Breast epithelium (tissue), 4 donors: ENCODE data around the gene MINDY3. TPM values are rescaled to one million over a fixed set of nuclear protein-coding genes. Genes with fewer than 3 reads are reported as not detected.

Experiments
- DNase-seq, 2 donors: peaks; one replicate each; pipeline ENCODE4 v3.0.0-alpha.2; 2019; ENCODE audit warnings: low spot score in 2 of 2
- H3K27ac ChIP-seq, 2 donors: fragments of 200-600 bp; sonication (generic) in 1 of 2; one replicate each; pipeline ENCODE4 v1.5.1; 2016 to 2019; ENCODE audit warnings: mild to moderate bottlenecking in 1 of 2
- H3K27me3 ChIP-seq, 2 donors: fragments of 200-600 bp; sonication (generic) in 1 of 2; one replicate each; pipeline versions ENCODE4 v1.5.1 to v1.6.0; 2017 to 2019; ENCODE audit warnings: control low read depth in 1 of 2, mild to moderate bottlenecking in 1 of 2
- H3K36me3 ChIP-seq: fragments of 200-600 bp; one replicate; pipeline ENCODE4 v1.5.1; 2019
- H3K4me1 ChIP-seq, 2 donors: fragments of 200-600 bp; sonication (generic); one replicate each; pipeline ENCODE4 v1.5.1; 2016 to 2019; ENCODE audit warnings: control low read depth in 1 of 2
- H3K4me3 ChIP-seq, 3 donors: fragments of 200-600 bp; sonication (generic); 1 replicate in 2 of 3; 2 replicates in 1 of 3; pipeline ENCODE4 v1.5.1; 2016 to 2019; ENCODE audit warnings: mild to moderate bottlenecking in 3 of 3, moderate library complexity in 2 of 3
- H3K9me3 ChIP-seq, 2 donors: fragments of 200-600 bp; sonication (generic) in 1 of 2; one replicate each; pipeline ENCODE4 v1.5.1; 2016 to 2019; ENCODE audit warnings: control low read depth in 1 of 2
- CTCF ChIP-seq, 3 donors: fragments of 450-650 bp; IDR thresholded peaks; one replicate each; pipeline ENCODE4 v1.5.1; 2016 to 2017; ENCODE audit warnings: antibody characterized with exemption in 3 of 3, mild to moderate bottlenecking in 3 of 3, moderate library complexity in 3 of 3
- POLR2A ChIP-seq: fragments of 450-650 bp; IDR thresholded peaks from one replicate; pipeline ENCODE4 v1.6.1; 2016; ENCODE audit warnings: antibody characterized with exemption, mild to moderate bottlenecking, moderate library complexity
- POLR2AphosphoS5 ChIP-seq, 3 donors: sonication (generic); formaldehyde crosslinking; IDR thresholded peaks; one replicate each; pipeline ENCODE4 v1.6.1; 2017; ENCODE audit warnings: antibody characterized with exemption in 3 of 3
- intact Hi-C: fragments of 100-400 bp; cut with DNase I; formaldehyde crosslinking; loops from one replicate; pipeline ENCODE4 v1.15.1; 2023; ENCODE audit warnings: low total_unique reads
- total RNA-seq, 3 donors: library from RNA; depleted of rRNA; stranded (reverse); fragments of >200 nt; gene quantifications; one replicate each; pipeline ENCODE4 v1.1.0, GENCODE V29; 2016

The MINDY3 gene
- total RNA-seq, result 10 to 100 TPM; 33.0 to 38.3 (median 34.8) TPM

- Histone ChIP-seq H3K4me1 (peaks cover 0 to 8% of the 10 kb centered on the region in 2 donors), H3K27ac (peak within 1 kb of the TSS; percentile 67 to 70), H3K27me3 (peaks cover 0 to 13% of the 10 kb centered on the region in 2 donors), H3K9me3 (no peaks in the 10 kb centered on the region), H3K36me3 (no peaks in the 10 kb centered on the region), H3K4me3 (peak within 1 kb of the TSS; percentile 86 to 91 (median 87))
- peak; percentile 61 to 75 for DNase-seq
- no peak for TF ChIP-seq CTCF (IDR thresholded peaks at IDR 0.05)
- peak; percentile 14 to 45 (median 32) for TF ChIP-seq POLR2AphosphoS5 (IDR thresholded peaks at IDR 0.05)
- intact Hi-C loops, result loop anchor here (10.0 kb wide), 1 partner anchor 1765 kb away; no protein-coding TSS in a partner anchor
Measured at GRCh38 chr10:15859906-15860691, at the start of gene MINDY3. Gene MINDY3 (minus strand): TSS chr10:15860507. CDS start chr10:15860299, 208 bp downstream.

DNA sequence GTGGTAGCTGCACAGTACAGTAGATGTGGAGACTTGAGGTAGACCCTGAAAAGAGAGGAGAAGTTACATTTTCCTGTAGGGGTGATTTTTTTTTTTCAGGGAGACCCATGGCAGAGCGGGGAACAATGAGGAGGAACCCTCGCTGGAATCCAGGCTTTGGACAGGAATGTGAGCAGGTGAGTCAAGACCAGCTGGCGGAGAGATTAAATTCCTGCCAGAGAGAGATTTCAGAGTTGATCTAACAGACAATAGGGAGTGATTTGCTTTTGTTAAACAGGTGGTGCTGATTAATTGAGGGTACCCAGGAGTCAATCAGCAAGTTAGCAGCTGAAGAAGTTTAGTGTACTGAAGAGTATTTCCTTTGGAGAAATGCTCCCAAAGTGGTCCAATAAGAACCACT is 41.6 kb upstream of the MINDY3 start:
- no peaks in the 10 kb centered on the region for H3K4me1 ChIP-seq
- no peak overlapping the region for H3K4me3 ChIP-seq
- no peak overlapping the region for H3K27ac ChIP-seq
- H3K36me3 ChIP-seq, result no peaks in the 10 kb centered on the region
- H3K9me3 ChIP-seq, result no peaks in the 10 kb centered on the region
- intact Hi-C loops, result no loop called here
- TF ChIP-seq POLR2A, result no peak
- TF ChIP-seq CTCF (IDR thresholded peaks at IDR 0.05), result no peak
- TF ChIP-seq POLR2AphosphoS5 (IDR thresholded peaks at IDR 0.05), result no peak
- peaks cover 0 to 21% of the 10 kb centered on the region in 2 donors for H3K27me3 ChIP-seq
- no peak for DNase-seq

DNA sequence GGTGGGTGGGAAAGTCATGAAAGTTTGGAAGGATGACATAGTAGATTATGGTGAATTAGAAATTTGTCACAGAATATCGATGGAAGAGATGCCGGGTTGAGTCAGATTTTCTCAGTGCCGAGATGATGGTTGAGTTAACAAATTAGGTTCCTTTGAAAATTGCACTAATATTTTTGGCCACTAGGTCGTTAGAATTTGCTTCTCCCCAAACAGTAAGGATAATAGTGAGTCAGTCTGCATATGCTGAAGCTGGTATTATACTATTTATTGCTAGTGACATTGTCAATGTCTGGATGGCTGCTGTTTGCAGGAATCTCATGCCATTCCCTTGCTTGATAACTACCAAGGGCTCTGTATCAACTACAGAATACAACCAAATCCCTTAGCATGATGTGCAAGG is 37.7 kb upstream of the MINDY3 start:
- Histone ChIP-seq H3K36me3 (no peaks in the 10 kb centered on the region), H3K27ac (no peak overlapping the region), H3K9me3 (no peaks in the 10 kb centered on the region), H3K4me1 (no peaks in the 10 kb centered on the region), H3K27me3 (peaks cover 0 to 21% of the 10 kb centered on the region in 2 donors), H3K4me3 (no peak overlapping the region)
- TF ChIP-seq CTCF (IDR thresholded peaks at IDR 0.05), result peak in 1 of 3 donors; percentile 18
- no peak for TF ChIP-seq POLR2AphosphoS5 (IDR thresholded peaks at IDR 0.05)
- intact Hi-C loops, result no loop called here
- DNase-seq, result no peak

- peaks cover 0 to 21% of the 10 kb centered on the region in 2 donors for H3K27me3 ChIP-seq
- intact Hi-C loops, result no loop called here
- no peaks in the 10 kb centered on the region for H3K36me3 ChIP-seq
- TF ChIP-seq POLR2A, result no peak
- TF ChIP-seq CTCF (IDR thresholded peaks at IDR 0.05), result no peak
- TF ChIP-seq POLR2AphosphoS5 (IDR thresholded peaks at IDR 0.05), result no peak
- no peaks in the 10 kb centered on the region for H3K4me1 ChIP-seq
- no peak overlapping the region for H3K27ac ChIP-seq
- no peak for DNase-seq
- no peak overlapping the region for H3K4me3 ChIP-seq
- no peaks in the 10 kb centered on the region for H3K9me3 ChIP-seq
Measured at GRCh38 chr10:15897287-15897686, 37.0 kb upstream of the MINDY3 start.

- no peak overlapping the region for H3K27ac ChIP-seq
- TF ChIP-seq CTCF (IDR thresholded peaks at IDR 0.05) (no peak), POLR2A (no peak), POLR2AphosphoS5 (IDR thresholded peaks at IDR 0.05) (no peak)
- no peak for DNase-seq
Measured at GRCh38 chr10:15896654-15897053, 36.3 kb upstream of the MINDY3 start.

More at GRCh38 chr10:15896654-15897053, 36.3 kb upstream of the MINDY3 start:
- intact Hi-C loops, result no loop called here
- no peaks in the 10 kb centered on the region for H3K36me3 ChIP-seq
- no peaks in the 10 kb centered on the region for H3K4me1 ChIP-seq
- peaks cover 0 to 17% of the 10 kb centered on the region in 2 donors for H3K27me3 ChIP-seq
- no peak overlapping the region for H3K4me3 ChIP-seq
- no peaks in the 10 kb centered on the region for H3K9me3 ChIP-seq
